K562 (cell line): Measurements from ENCODE around the gene ZBTB9. TPM values are rescaled to one million over a fixed set of nuclear protein-coding genes. Genes with fewer than 3 reads are reported as not detected.
A peak's percentile ranks its signal among the peaks of the same experiment; 100 is the strongest.

Experiments
- ATAC-seq: fragments of 200-7000 bp; cut with Tn5 transposase; 3 replicates; pipeline ENCODE4 v1.9.1; 2020; ENCODE audit warnings: moderate library complexity
- BruUV-seq: library from RNA; stranded (reverse); fragments of 400-500 nt; replicated peaks from 2 replicates; lab custom pipeline; 2021; lab: Mats Ljungman, UMichigan
- CTCF ChIA-PET: fragments of 300-600 bp; formaldehyde crosslinking; extraction: SDS; loops from one replicate; lab custom pipeline; 2021; ENCODE audit warnings: low intra/inter-chr PET ratio; lab: Yijun Ruan, JAX
- POLR2A ChIA-PET: fragments of 300-600, 350-650 bp; sonication (Branson Sonifier 250); formaldehyde crosslinking; extraction: SDS; loops from one replicate; lab custom pipeline; 2021; ENCODE audit warnings: antibody characterized with exemption, inconsistent platforms; lab: Yijun Ruan, JAX
- DNase-seq, 4 experiments: peaks; one replicate each; pipeline versions ENCODE4 v3.0.0 to v3.0.0-alpha.2; 2011 to 2018; ENCODE audit warnings: low spot score in 3 of 4, mixed read lengths in 3 of 4; ENCODE audit errors: extremely low read depth in 1 of 4
- FAIRE-seq: peaks from 2 replicates; lab custom pipeline; 2011; peaks lifted over from hg19 to GRCh38; lab: Jason Lieb, UNC
- H2AFZ ChIP-seq: 2 replicates; pipeline ENCODE4 v1.6.0; 2011; ENCODE audit warnings: low read depth, low read length, control low read depth, inconsistent platforms
- H3K27ac ChIP-seq: fragments of 200-600 bp; 3 replicates; pipeline ENCODE4 v1.8.0; 2011; ENCODE audit warnings: low read depth, mild to moderate bottlenecking, control low read depth, inconsistent platforms, low read length, moderate library complexity, mixed read lengths; ENCODE audit errors: extremely low read depth
- H3K27me3 ChIP-seq, 2 experiments: fragments of 300-600 bp in 1 of 2; 2 replicates in 1 of 2; 3 replicates in 1 of 2; pipeline versions ENCODE4 v1.6.0 to v1.8.0; 2011; ENCODE audit warnings: inconsistent platforms in 2 of 2, low read length in 2 of 2, mild to moderate bottlenecking in 1 of 2, mixed read lengths in 1 of 2, moderate library complexity in 1 of 2; ENCODE audit not compliant: control insufficient read depth in 2 of 2, insufficient read depth in 2 of 2
- H3K36me3 ChIP-seq: fragments of 300-600 bp; 3 replicates; pipeline ENCODE4 v1.8.0; 2011; ENCODE audit warnings: mild to moderate bottlenecking, low read length, inconsistent platforms; ENCODE audit not compliant: control insufficient read depth, insufficient read depth
- H3K4me1 ChIP-seq, 2 experiments: fragments of 200-600 bp in 1 of 2; replicated peaks in 1 of 2; 2 replicates in 1 of 2; 3 replicates in 1 of 2; pipeline versions ENCODE4 v1.5.1 to v1.8.0; 2011; ENCODE audit warnings: inconsistent platforms in 2 of 2, low read length in 2 of 2, mild to moderate bottlenecking in 1 of 2, mixed read lengths in 1 of 2, moderate library complexity in 1 of 2; ENCODE audit not compliant: control insufficient read depth in 2 of 2, insufficient read depth in 2 of 2
- H3K4me2 ChIP-seq: 2 replicates; pipeline ENCODE4 v1.6.1; 2011; ENCODE audit warnings: low read length, control low read depth, inconsistent platforms, mixed read lengths; ENCODE audit not compliant: insufficient read depth
- H3K4me3 ChIP-seq: fragments of 200-600 bp; sonication (generic), shearing (Covaris generic); 2 replicates; pipeline ENCODE4 v1.5.1; 2016; ENCODE audit warnings: control low read depth, inconsistent platforms
- H3K79me2 ChIP-seq: fragments of 200-600 bp; 3 replicates; pipeline ENCODE4 v1.8.0; 2011; ENCODE audit warnings: low read length, inconsistent platforms; ENCODE audit not compliant: control insufficient read depth, insufficient read depth
- H3K9ac ChIP-seq, 2 experiments: 2 replicates each; pipeline versions ENCODE4 v1.6.0 to v1.6.1; 2011; ENCODE audit warnings: low read depth in 2 of 2, low read length in 2 of 2, control low read depth in 1 of 2, inconsistent platforms in 1 of 2, mild to moderate bottlenecking in 1 of 2, mixed read lengths in 1 of 2; ENCODE audit not compliant: insufficient read depth in 1 of 2
- H3K9me1 ChIP-seq: one replicate; pipeline ENCODE4 v1.6.0; 2011; ENCODE audit warnings: inconsistent platforms, mild to moderate bottlenecking, low read length, moderate library complexity; ENCODE audit not compliant: control insufficient read depth, insufficient read depth
- H3K9me3 ChIP-seq: replicated peaks from 2 replicates; pipeline ENCODE4 v1.5.1; 2011; ENCODE audit warnings: low read depth, low read length, inconsistent platforms; ENCODE audit not compliant: control insufficient read depth, insufficient read depth
- H4K20me1 ChIP-seq: replicated peaks from 2 replicates; pipeline ENCODE4 v1.6.1; 2011; ENCODE audit warnings: low read length, inconsistent platforms, mixed read lengths; ENCODE audit not compliant: control insufficient read depth, insufficient read depth
- CEBPG ChIP-seq, 3 experiments: fragments of 200-800 bp in 1 of 3; sonication (Bioruptor generic) in 1 of 3; sonication (generic) in 1 of 3; formaldehyde crosslinking in 1 of 3; IDR thresholded peaks in 2 of 3; conservative IDR thresholded peaks in 1 of 3; 2 replicates each; pipeline versions ENCODE4 v1.6.1 to v1.8.0; 2016 to 2022; ENCODE audit warnings: missing compliant biosample characterization in 2 of 3, missing genetic modification characterization in 2 of 3, mild to moderate bottlenecking in 1 of 3, missing genetic modification reagents in 1 of 3
- CTCF ChIP-seq, 3 experiments: IDR thresholded peaks in 2 of 3; conservative IDR thresholded peaks in 1 of 3; 2 replicates each; pipeline ENCODE4 v1.5.1; 2011 to 2012; ENCODE audit warnings: low read length in 3 of 3, mild to moderate bottlenecking in 3 of 3, control low read depth in 2 of 3, improper control_type of control experiment in 1 of 3, inconsistent platforms in 1 of 3, low read depth in 1 of 3, mixed read lengths in 1 of 3, moderate library complexity in 1 of 3; ENCODE audit not compliant: insufficient read depth in 2 of 3
- RAD21 ChIP-seq, 2 experiments: fragments of 250-450 bp in 1 of 2; fragments of 450-650 bp in 1 of 2; sonication (Bioruptor Pico) in 1 of 2; formaldehyde crosslinking in 1 of 2; IDR thresholded peaks in 1 of 2; conservative IDR thresholded peaks in 1 of 2; 2 replicates each; pipeline versions ENCODE4 v1.4.0 to v1.8.0; 2020 to 2022; ENCODE audit warnings: mild to moderate bottlenecking in 2 of 2, moderate library complexity in 1 of 2
- ZBTB43 ChIP-seq: sonication (generic); formaldehyde crosslinking; IDR thresholded peaks from 2 replicates; pipeline ENCODE4 v1.8.0; 2023; ENCODE audit warnings: mild to moderate bottlenecking, missing genetic modification reagents
- ZNF311 ChIP-seq: fragments of 250-450 bp; sonication (Bioruptor Pico); IDR thresholded peaks from 2 replicates; pipeline ENCODE4 v1.4.0; 2020; ENCODE audit warnings: mild to moderate bottlenecking, moderate library complexity
- WGBS: fragments of 100-300 bp; shearing (Covaris generic); methylation state at CpG from one replicate; pipeline ENCODE4 v1.1.6; 2016; ENCODE audit warnings: low coverage, mixed read lengths; ENCODE audit not compliant: insufficient coverage; ENCODE audit errors: missing lambda C conversion rate; 5-methylcytosine and 5-hydroxymethylcytosine counted together
- in situ Hi-C: fragments of 300-500 bp; cut with MboI; formaldehyde crosslinking; loops from 4 replicates; pipeline ENCODE4 v1.15.0; 2018; ENCODE audit warnings: inconsistent platforms, mixed read lengths
- intact Hi-C: fragments of 100-400 bp; cut with micrococcal nuclease; formaldehyde crosslinking; loops from 2 replicates; pipeline ENCODE4 v1.14.2; 2022
- polyA plus RNA-seq, 8 experiments: library from polyadenylated mRNA; depleted of rRNA in 4 of 8; stranded (reverse) in 5 of 8; unstranded in 3 of 8; fragments of >200 nt; fragmentation: Nextera tagmentation in 2 of 8; fragmentation: Illumina TruSeq in 1 of 8; extraction: Ambion mirVana in 2 of 8; extraction: Trizol in 1 of 8; gene quantifications; 2 replicates each; pipeline versions ENCODE4 v1.2.1 to v1.2.3, GENCODE V29; 2011 to 2014; ENCODE audit warnings: inconsistent platforms in 1 of 8, missing spikeins in 1 of 8
- total RNA-seq, 7 experiments: library from RNA; depleted of rRNA in 6 of 7; stranded (reverse); fragments of >200 nt in 6 of 7; fragmentation: Illumina TruSeq in 2 of 7; extraction: Trizol in 2 of 7; gene quantifications; 2 replicates each; pipeline versions ENCODE4 v1.2.1 to v1.2.3, GENCODE V29; 2011 to 2021; ENCODE audit warnings: low replicate concordance in 1 of 7

The ZBTB9 gene
- total and polyA plus RNA-seq, 9 of the 15 experiments (the other 6 are each of a cell fraction or from before 2014, with no cell fraction given): 1.9 to 19.5 (median 10.4) TPM

- H3K36me3 ChIP-seq: no peaks in the 10 kb centered on the region
- H3K4me3 ChIP-seq: no peak overlapping the region
- 8% methylated on average over 1 of the region's 1 CpG for whole genome bisulfite sequencing
- H3K4me2 ChIP-seq: no peak overlapping the region
- no peaks in the 10 kb centered on the region for H4K20me1 ChIP-seq
- H3K9me3 ChIP-seq: no peaks in the 10 kb centered on the region
- ATAC-seq: peak; percentile 77; the same call in 2 of the 3 replicates
- intact Hi-C loops: no loop called here
- no peaks in the 10 kb centered on the region for H3K9me1 ChIP-seq
- no peak for FAIRE-seq
- POLR2A ChIA-PET: interaction anchor here (1.2 kb wide), 1 partner anchor 9 kb away, joined by 3 read pairs; no protein-coding TSS in a partner anchor
- peaks cover 8 to 9% of the 10 kb centered on the region in 2 experiments; a peak in 4 of 5 replicates for H3K4me1 ChIP-seq
- TF ChIP-seq CTCF (IDR thresholded peaks at IDR 0.05 in 2 of 3, conservative IDR thresholded peaks at IDR 0.05 in 1 of 3; ENCODE audit: insufficient read depth in 2 of 3, low read depth in 1 of 3, low read length in 3 of 3): peak in 1 of 3 experiments; percentile 31; a peak in 2 of 6 replicates
- peak in 1 of 2 experiments; percentile 19; a peak in 1 of 4 replicates for TF ChIP-seq RAD21 (CRISPR knock-in tag; conservative IDR thresholded peaks at IDR 0.05 in 1 of 2, IDR thresholded peaks at IDR 0.05 in 1 of 2)
- TF ChIP-seq ZNF311 (CRISPR knock-in tag): no peak
- TF ChIP-seq ZBTB43 (CRISPR knock-in tag): no peak
- no peak for TF ChIP-seq CEBPG (CRISPR knock-in tag; IDR thresholded peaks at IDR 0.05)
- no peak for TF ChIP-seq CEBPG (tag; conservative IDR thresholded peaks at IDR 0.05 in 1 of 2, IDR thresholded peaks at IDR 0.05 in 1 of 2)
- in situ Hi-C loops: no loop called here
- no peaks in the 10 kb centered on the region for H3K79me2 ChIP-seq
- H3K27me3 ChIP-seq: no peaks in the 10 kb centered on the region
- CTCF ChIA-PET: no interaction called here
- no peak for DNase-seq
- no peak overlapping the region for H3K27ac ChIP-seq
- no peak overlapping the region for H3K9ac ChIP-seq
- no TSS peak for BruUV-seq
- no peak overlapping the region; the same call in 1 of the 2 replicates for H2AFZ ChIP-seq
These were observed 26.8 kb downstream of the ZBTB9 start for GRCh38 chr6:33481192-33481591.
